SK-N-SH treated with all-trans-retinoic acid at 6 μM for 48 hours (cell line): Measurements from ENCODE around the gene NUTM1.

Source experiments
- ATAC-seq: fragments of 200-7000 bp; cut with Tn5 transposase; 3 replicates; pipeline ENCODE4 v1.9.1; 2020; ENCODE audit warnings: mild to moderate bottlenecking, moderate library complexity
- BACH2 ChIP-seq: fragments of 250-450 bp; sonication (Bioruptor Pico); IDR thresholded peaks from 2 replicates; pipeline ENCODE4 v1.9.0; 2021; ENCODE audit warnings: mild to moderate bottlenecking, borderline replicate concordance
- CREB5 ChIP-seq: fragments of 250-450 bp; sonication (Bioruptor Pico); IDR thresholded peaks from 2 replicates; pipeline ENCODE4 v1.5.1; 2020; ENCODE audit warnings: low read depth, mild to moderate bottlenecking, moderate library complexity
- CSDC2 ChIP-seq: fragments of 250-450 bp; sonication (Bioruptor Pico); IDR thresholded peaks from 2 replicates; pipeline ENCODE4 v1.5.0; 2020; ENCODE audit warnings: mild to moderate bottlenecking, moderate library complexity
- CSRNP3 ChIP-seq: fragments of 250-450 bp; sonication (Bioruptor Pico); IDR thresholded peaks from 2 replicates; pipeline ENCODE4 v1.5.1; 2021; ENCODE audit warnings: mild to moderate bottlenecking, moderate library complexity
- ESRRG ChIP-seq: fragments of 250-450 bp; sonication (Bioruptor Pico); IDR thresholded peaks from 2 replicates; pipeline ENCODE4 v1.6.1; 2021; ENCODE audit warnings: mild to moderate bottlenecking
- GLIS3 ChIP-seq: fragments of 250-450 bp; sonication (Bioruptor Pico); IDR thresholded peaks from 2 replicates; pipeline ENCODE4 v1.5.0; 2020; ENCODE audit warnings: mild to moderate bottlenecking, moderate library complexity
- ISL1 ChIP-seq: fragments of 250-450 bp; sonication (Bioruptor Pico); IDR thresholded peaks from 2 replicates; pipeline ENCODE4 v2.1.2; 2022; ENCODE audit warnings: mild to moderate bottlenecking, moderate library complexity
- PATZ1 ChIP-seq: fragments of 250-450 bp; sonication (Bioruptor Pico); IDR thresholded peaks from 2 replicates; pipeline ENCODE4 v1.8.0; 2020; ENCODE audit warnings: mild to moderate bottlenecking, moderate library complexity, borderline replicate concordance
- POU6F1 ChIP-seq: fragments of 250-450 bp; sonication (Bioruptor Pico); IDR thresholded peaks from 2 replicates; pipeline ENCODE4 v1.8.0; 2021; ENCODE audit warnings: low read depth, mild to moderate bottlenecking, moderate library complexity, borderline replicate concordance
- RARB ChIP-seq: fragments of 250-450 bp; sonication (Bioruptor Pico); IDR thresholded peaks from 2 replicates; pipeline ENCODE4 v1.8.0; 2021; ENCODE audit warnings: mild to moderate bottlenecking, moderate library complexity
- SNAI2 ChIP-seq: fragments of 250-450 bp; sonication (Bioruptor Pico); IDR thresholded peaks from 2 replicates; pipeline ENCODE4 v1.5.0; 2020; ENCODE audit warnings: mild to moderate bottlenecking, moderate library complexity
- TCF4 ChIP-seq: fragments of 250-450 bp; sonication (Bioruptor Pico); IDR thresholded peaks from 2 replicates; pipeline ENCODE4 v1.8.0; 2021; ENCODE audit warnings: mild to moderate bottlenecking, moderate library complexity, borderline replicate concordance
- TOX ChIP-seq: fragments of 250-450 bp; sonication (Bioruptor Pico); IDR thresholded peaks from 2 replicates; pipeline ENCODE4 v1.8.0; 2021; ENCODE audit warnings: mild to moderate bottlenecking, moderate library complexity, borderline replicate concordance
- ZFP3 ChIP-seq: fragments of 250-450 bp; sonication (Bioruptor Pico); IDR thresholded peaks from 2 replicates; pipeline ENCODE4 v1.5.0; 2020; ENCODE audit warnings: mild to moderate bottlenecking, moderate library complexity
- ZFP30 ChIP-seq: fragments of 450-650 bp; formaldehyde crosslinking; IDR thresholded peaks from 2 replicates; pipeline ENCODE4 v1.5.0; 2022; ENCODE audit warnings: mild to moderate bottlenecking, moderate library complexity
- ZNF565 ChIP-seq: fragments of 450-650 bp; formaldehyde crosslinking; conservative IDR thresholded peaks from 2 replicates; pipeline ENCODE4 v1.5.0; 2020; ENCODE audit warnings: low read depth, mild to moderate bottlenecking, moderate library complexity
- ZNF70 ChIP-seq: fragments of 450-650 bp; formaldehyde crosslinking; IDR thresholded peaks from 2 replicates; pipeline ENCODE4 v1.5.0; 2020; ENCODE audit warnings: mild to moderate bottlenecking, moderate library complexity
- ZNF8 ChIP-seq: fragments of 450-650 bp; formaldehyde crosslinking; IDR thresholded peaks from 2 replicates; pipeline ENCODE4 v1.5.0; 2020; ENCODE audit warnings: mild to moderate bottlenecking, moderate library complexity

NUTM1 gene

GRCh38 chr15:34314491-34315490 is 28.3 kb upstream of the NUTM1 start:
- no peak for TF ChIP-seq ISL1 (CRISPR knock-in tag)
- no peak for TF ChIP-seq ZNF8 (CRISPR knock-in tag)
- TF ChIP-seq PATZ1 = no peak
- no peak for ATAC-seq

- TF ChIP-seq ZFP30 (CRISPR knock-in tag) (no peak), PATZ1 (no peak), RARB (CRISPR knock-in tag) (no peak), ZFP3 (CRISPR knock-in tag) (no peak), ZNF70 (no peak), TCF4 (no peak), ISL1 (CRISPR knock-in tag) (no peak), ZNF565 (CRISPR knock-in tag) (no peak), CREB5 (CRISPR knock-in tag) (no peak), POU6F1 (CRISPR knock-in tag) (no peak), ZNF8 (CRISPR knock-in tag) (no peak), GLIS3 (CRISPR knock-in tag) (no peak), ESRRG (CRISPR knock-in tag) (no peak), CSDC2 (no peak), TOX (CRISPR knock-in tag) (no peak), BACH2 (no peak), CSRNP3 (CRISPR knock-in tag) (no peak), SNAI2 (CRISPR knock-in tag) (no peak)
- ATAC-seq = no peak
Observed at GRCh38 chr15:34318277-34319079, 24.6 kb upstream of the NUTM1 start.

- no peak for TF ChIP-seq CREB5 (CRISPR knock-in tag)
- TF ChIP-seq ZFP30 (CRISPR knock-in tag) = no peak
- TF ChIP-seq ISL1 (CRISPR knock-in tag) = no peak
- no peak for ATAC-seq
Observed at GRCh38 chr15:34323217-34323616, 19.9 kb upstream of the NUTM1 start.
